Adipocyte (in vitro differentiated cells): ENCODE measurements around the gene PRKCH.

Experiments used
- DNase-seq: peaks from one replicate; pipeline ENCODE4 v3.0.0-alpha.2; 2015; ENCODE audit warnings: low read depth
- H3K27me3 ChIP-seq: replicated peaks from 2 replicates; pipeline ENCODE4 v1.7.0; 2013; ENCODE audit warnings: mild to moderate bottlenecking, low read length, moderate library complexity; ENCODE audit not compliant: control insufficient read depth, insufficient read depth
- H3K36me3 ChIP-seq: 2 replicates; pipeline ENCODE4 v1.7.0; 2013; ENCODE audit warnings: low read length, mild to moderate bottlenecking, moderate library complexity; ENCODE audit not compliant: control insufficient read depth, insufficient read depth, severe bottlenecking
- H3K4me1 ChIP-seq: 2 replicates; pipeline ENCODE4 v1.7.0; 2013; ENCODE audit warnings: mild to moderate bottlenecking, low read length, moderate library complexity; ENCODE audit not compliant: control insufficient read depth, insufficient read depth
- H3K4me3 ChIP-seq: 2 replicates; pipeline ENCODE4 v1.7.0; 2013; ENCODE audit warnings: mild to moderate bottlenecking, low read length, moderate library complexity
- H3K9ac ChIP-seq: 2 replicates; pipeline ENCODE4 v1.7.0; 2013; ENCODE audit warnings: mild to moderate bottlenecking, low read length, moderate library complexity
- H3K9me3 ChIP-seq: 2 replicates; pipeline ENCODE4 v1.7.0; 2013; ENCODE audit warnings: mild to moderate bottlenecking, low read length, moderate library complexity; ENCODE audit not compliant: control insufficient read depth

Gene PRKCH

GRCh38 chr14:61478971-61479473 lies 157.6 kb downstream of the PRKCH start:
- no peak for DNase-seq
- Histone ChIP-seq H3K9me3 (no peaks in the 10 kb centered on the region), H3K4me1 (peaks cover 43% of the 10 kb centered on the region), H3K9ac (no peak overlapping the region), H3K4me3 (no peak overlapping the region), H3K27me3 (no peaks in the 10 kb centered on the region), H3K36me3 (no peaks in the 10 kb centered on the region)

- no peaks in the 10 kb centered on the region for H3K27me3 ChIP-seq
- no peaks in the 10 kb centered on the region for H3K36me3 ChIP-seq
- no peak overlapping the region for H3K9ac ChIP-seq
- H3K4me3 ChIP-seq = no peak overlapping the region
- no peaks in the 10 kb centered on the region for H3K9me3 ChIP-seq
- DNase-seq = no peak
- peaks cover 43% of the 10 kb centered on the region for H3K4me1 ChIP-seq
Measured at GRCh38 chr14:61479746-61480502, 158.5 kb downstream of the PRKCH start.

GRCh38 chr14:61480704-61481285 lies 159.4 kb downstream of the PRKCH start:
- H3K9me3 ChIP-seq = no peaks in the 10 kb centered on the region
- H3K4me3 ChIP-seq = no peak overlapping the region
- no peaks in the 10 kb centered on the region for H3K36me3 ChIP-seq
- peaks cover 38% of the 10 kb centered on the region for H3K4me1 ChIP-seq
- no peaks in the 10 kb centered on the region for H3K27me3 ChIP-seq
- no peak for DNase-seq
- H3K9ac ChIP-seq = no peak overlapping the region

DNA sequence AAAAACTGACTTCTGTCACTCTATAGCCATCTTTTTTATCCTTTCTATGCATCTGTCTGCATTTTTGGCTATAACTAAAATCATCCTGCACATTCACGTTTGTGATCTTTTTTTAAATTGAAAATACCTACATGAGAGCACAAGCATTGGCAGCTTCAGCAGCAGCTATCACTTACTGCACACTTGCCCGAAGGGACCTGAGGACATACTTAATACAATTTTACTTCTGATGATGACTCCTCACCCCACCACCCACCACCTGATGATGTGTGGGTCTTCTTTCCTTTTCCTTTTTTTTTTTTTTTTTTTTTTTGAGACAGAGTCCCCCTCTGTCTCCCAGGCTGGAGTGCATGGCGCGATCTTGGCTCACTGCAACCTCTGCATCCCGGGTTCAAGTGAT lies 160.3 kb downstream of the PRKCH start:
- no peaks in the 10 kb centered on the region for H3K27me3 ChIP-seq
- H3K4me3 ChIP-seq = no peak overlapping the region
- H3K4me1 ChIP-seq = peaks cover 29% of the 10 kb centered on the region

DNA sequence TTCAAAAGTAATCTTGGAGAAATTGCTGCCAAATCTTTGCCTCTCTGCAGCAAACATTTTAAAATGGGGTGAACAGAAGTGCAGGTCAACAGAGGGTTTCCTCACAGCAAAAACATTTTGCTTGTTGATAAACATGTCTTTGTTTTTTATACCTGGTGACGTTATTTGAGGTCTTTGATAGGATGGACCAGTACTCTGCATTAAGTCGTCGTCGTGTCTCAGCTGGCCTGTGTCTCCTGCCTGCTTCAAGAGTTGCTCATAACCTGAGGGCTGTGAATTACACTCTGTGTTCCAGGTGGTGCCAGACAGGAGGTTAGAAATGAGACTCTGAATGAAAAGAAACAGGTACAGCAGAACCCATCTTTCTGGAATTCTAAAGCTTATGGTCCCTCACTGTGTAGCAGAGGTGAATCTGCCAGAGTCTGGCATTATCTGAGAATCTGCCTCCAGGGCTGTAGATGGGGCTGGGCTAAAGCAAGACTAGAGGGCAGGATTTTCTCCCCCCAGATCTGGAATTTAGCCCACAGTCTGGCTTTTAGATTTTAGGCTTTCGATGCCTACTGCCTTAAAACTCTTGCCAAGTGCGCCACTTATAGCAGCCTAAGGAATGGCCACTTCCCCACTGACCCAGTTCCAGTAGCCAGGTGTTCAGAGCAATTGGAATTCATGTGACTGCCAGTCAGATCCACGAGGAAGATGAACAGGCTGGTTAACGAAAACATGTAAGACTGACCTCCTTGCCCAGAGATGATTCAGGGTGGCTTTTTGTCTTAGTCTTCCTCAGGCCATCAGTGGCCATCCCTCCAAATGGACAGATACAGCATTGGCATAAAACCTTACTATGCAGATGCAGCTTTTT lies 161.2 kb downstream of the PRKCH start:
- DNase-seq = no peak
- H3K4me1 ChIP-seq = peaks cover 20% of the 10 kb centered on the region
- H3K4me3 ChIP-seq = no peak overlapping the region
- H3K9ac ChIP-seq = no peak overlapping the region
- H3K9me3 ChIP-seq = no peaks in the 10 kb centered on the region
- no peaks in the 10 kb centered on the region for H3K27me3 ChIP-seq
- H3K36me3 ChIP-seq = no peaks in the 10 kb centered on the region

More for the DNA sequence above, 160.3 kb downstream of the PRKCH start:
- H3K9ac ChIP-seq = no peak overlapping the region
- DNase-seq = no peak
- H3K9me3 ChIP-seq = no peaks in the 10 kb centered on the region
- no peaks in the 10 kb centered on the region for H3K36me3 ChIP-seq

DNA sequence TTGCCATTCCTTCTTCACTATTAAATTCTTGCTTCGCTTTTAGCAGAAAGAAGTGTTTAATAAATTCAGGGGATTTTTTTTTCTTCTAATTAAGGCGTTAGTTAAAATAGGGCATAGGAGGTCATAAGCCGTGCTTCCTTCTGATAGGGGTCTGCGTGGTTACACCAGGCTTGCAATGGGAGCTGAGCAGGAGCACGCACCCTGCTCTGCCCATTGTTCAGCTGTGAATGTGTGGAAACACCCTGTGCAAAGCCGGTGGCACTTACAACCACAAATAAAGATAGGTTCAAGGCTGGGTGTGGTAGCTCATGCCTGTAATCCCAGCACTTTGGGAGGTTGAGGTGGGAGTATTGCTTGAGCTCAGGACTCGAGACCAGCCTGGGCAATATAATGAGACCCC lies 162.1 kb downstream of the PRKCH start:
- H3K9me3 ChIP-seq = no peaks in the 10 kb centered on the region
- peaks cover 15% of the 10 kb centered on the region for H3K4me1 ChIP-seq
- no peak overlapping the region for H3K4me3 ChIP-seq
- no peaks in the 10 kb centered on the region for H3K36me3 ChIP-seq
- DNase-seq = no peak
- H3K9ac ChIP-seq = no peak overlapping the region
- H3K27me3 ChIP-seq = no peaks in the 10 kb centered on the region

DNA sequence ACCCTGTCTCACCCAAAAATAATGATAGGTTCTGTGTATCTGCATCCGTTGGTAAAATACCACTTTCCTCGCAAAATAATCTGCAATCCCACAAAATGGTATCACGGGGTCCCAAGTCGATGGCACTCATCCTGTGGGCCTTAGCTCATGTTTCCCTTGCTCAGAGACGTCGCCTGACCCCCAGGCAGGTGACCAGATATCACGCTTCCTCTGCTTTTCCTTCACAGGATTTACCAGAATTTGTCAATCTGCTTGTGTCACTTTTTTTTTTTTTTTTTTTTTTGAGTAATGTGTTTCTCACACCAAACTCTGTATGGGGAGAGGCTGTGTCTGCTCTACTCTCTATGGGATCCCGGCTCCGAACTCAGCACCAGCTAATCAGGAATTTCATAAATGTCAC lies 162.7 kb downstream of the PRKCH start:
- Histone ChIP-seq H3K9ac (no peak overlapping the region), H3K4me3 (no peak overlapping the region), H3K9me3 (no peaks in the 10 kb centered on the region), H3K4me1 (peaks cover 20% of the 10 kb centered on the region), H3K27me3 (no peaks in the 10 kb centered on the region), H3K36me3 (no peaks in the 10 kb centered on the region)
- DNase-seq = no peak

DNA sequence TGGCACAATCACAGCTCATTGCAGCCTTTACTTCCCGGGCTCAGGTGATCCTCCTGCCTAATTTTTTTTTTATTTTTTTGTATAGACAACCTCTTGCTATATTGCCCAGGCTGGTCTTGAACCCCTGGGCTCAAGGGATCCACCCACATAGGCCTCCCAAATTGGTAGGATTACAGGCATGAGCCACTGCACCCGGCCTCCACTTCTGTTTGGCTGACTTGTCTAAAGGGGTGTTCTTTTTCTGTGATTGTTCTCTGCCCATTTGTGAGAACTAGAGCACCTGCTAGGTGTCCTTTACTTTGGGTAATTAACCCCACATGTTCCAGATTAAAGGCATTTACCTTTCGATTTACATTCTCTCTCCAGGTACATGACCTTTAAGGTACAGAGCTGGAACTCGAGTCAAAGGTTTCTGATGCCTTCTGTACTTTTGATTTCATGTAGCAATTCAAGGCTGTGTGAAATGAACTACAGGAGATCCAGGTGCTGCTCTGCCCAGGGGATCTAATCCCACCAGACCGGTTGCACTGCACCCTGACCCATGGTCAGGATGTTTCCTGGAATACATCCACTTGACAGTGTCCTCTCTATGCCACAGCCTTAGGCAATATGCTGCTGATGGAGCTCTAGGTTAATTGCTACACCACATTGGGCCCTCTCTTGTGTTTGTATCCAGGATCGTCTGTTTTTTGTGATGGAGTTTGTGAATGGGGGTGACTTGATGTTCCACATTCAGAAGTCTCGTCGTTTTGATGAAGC lies 163.6 kb downstream of the PRKCH start:
- DNase-seq = no peak
- H3K36me3 ChIP-seq = no peaks in the 10 kb centered on the region
- peaks cover 23% of the 10 kb centered on the region for H3K4me1 ChIP-seq
- no peaks in the 10 kb centered on the region for H3K27me3 ChIP-seq
- H3K4me3 ChIP-seq = no peak overlapping the region
- H3K9ac ChIP-seq = no peak overlapping the region
- H3K9me3 ChIP-seq = no peaks in the 10 kb centered on the region

GRCh38 chr14:61485661-61486060 lies 164.3 kb downstream of the PRKCH start:
- no peak overlapping the region for H3K4me3 ChIP-seq

DNA sequence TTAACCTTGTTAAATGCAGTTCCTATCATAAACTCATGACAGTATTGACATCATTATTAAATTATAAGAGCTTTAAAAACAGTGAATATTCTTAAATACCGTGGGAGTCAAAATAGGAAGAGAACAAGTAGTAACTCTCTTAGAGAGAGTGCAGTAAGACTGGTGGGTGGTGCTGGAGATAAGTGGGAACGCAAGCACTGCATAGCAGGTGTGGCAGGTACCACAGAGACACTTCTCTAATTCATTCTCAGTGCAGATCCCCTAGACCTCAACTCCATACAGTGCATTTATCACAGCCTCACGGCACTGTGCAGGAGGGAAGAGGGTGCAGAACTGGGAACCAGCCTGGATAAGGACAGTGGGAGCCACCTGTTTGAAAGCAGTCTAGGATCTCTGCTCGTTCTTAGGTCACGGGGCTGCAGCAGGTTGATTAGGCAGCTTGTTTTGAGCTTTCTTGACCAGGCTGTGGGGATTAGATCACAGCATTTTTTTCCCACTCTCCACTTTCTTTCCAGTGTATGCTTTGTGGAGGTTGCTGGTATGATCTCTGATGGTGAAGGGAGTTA lies 165.6 kb downstream of the PRKCH start:
- Histone ChIP-seq H3K9ac (no peak overlapping the region), H3K36me3 (no peaks in the 10 kb centered on the region), H3K9me3 (no peaks in the 10 kb centered on the region), H3K27me3 (no peaks in the 10 kb centered on the region), H3K4me3 (no peak overlapping the region), H3K4me1 (peaks cover 36% of the 10 kb centered on the region)
- DNase-seq = no peak

More at GRCh38 chr14:61485661-61486060, 164.3 kb downstream of the PRKCH start:
- no peak for DNase-seq
- Histone ChIP-seq H3K4me1 (peaks cover 24% of the 10 kb centered on the region), H3K9me3 (no peaks in the 10 kb centered on the region), H3K9ac (no peak overlapping the region), H3K27me3 (no peaks in the 10 kb centered on the region), H3K36me3 (no peaks in the 10 kb centered on the region)
